ENCODE measurements around the gene YWHAB. TPM values are rescaled to one million over a fixed set of nuclear protein-coding genes. Genes with fewer than 3 reads are reported as not detected.

YWHAB gene
- total and polyA plus RNA-seq, 2 donors (not counting 3 experiments of a cell fraction or from before 2014, with no cell fraction given) = 65.9 to 255 TPM

GRCh38 chr20:44894959-44895358, 9.5 kb downstream of the YWHAB start:
- no peak for FAIRE-seq
- CTCF ChIA-PET = interaction anchor here (0.9 kb wide), 1 partner anchor 34 kb away, joined by 3 read pairs; no protein-coding TSS in a partner anchor

More at GRCh38 chr20:44894959-44895358, 9.5 kb downstream of the YWHAB start:
- no peak overlapping the region for H2AFZ ChIP-seq (ENCODE audit: low read depth, low read length)
- TF ChIP-seq POLR2AphosphoS5 (IDR thresholded peaks at IDR 0.05; ENCODE audit: insufficient read depth, low read depth, low read length) (no peak), EZH2 (IDR thresholded peaks at IDR 0.05; ENCODE audit: borderline replicate concordance, low read depth, low read length, severe bottlenecking) (no peak), GATA2 (IDR thresholded peaks at IDR 0.05; ENCODE audit: insufficient read depth, insufficient read length, low read depth, low read length) (no peak), JUN (IDR thresholded peaks at IDR 0.05; ENCODE audit: borderline replicate concordance, insufficient read depth, insufficient read length, low read depth) (no peak), MAX (IDR thresholded peaks at IDR 0.05; ENCODE audit: insufficient read depth, insufficient read length) (no peak), POLR2A (IDR thresholded peaks at IDR 0.05; ENCODE audit: low read depth, low read length) (no peak), MYC (IDR thresholded peaks at IDR 0.05; ENCODE audit: low read depth, low read length) (no peak), CTCF (IDR thresholded peaks at IDR 0.05; ENCODE audit: extremely low read depth in 1 of 2, insufficient read depth in 1 of 2, low read depth in 1 of 2, low read length in 2 of 2) (no peak), FOS (IDR thresholded peaks at IDR 0.05; ENCODE audit: borderline replicate concordance, insufficient read depth, low read length) (no peak)
- no peak overlapping the region for H3K4me3 ChIP-seq (replicated peaks in 1 of 3; ENCODE audit: insufficient read depth in 1 of 3, low read depth in 1 of 3, low read length in 3 of 3)
- peaks cover 1 to 2% of the 10 kb centered on the region in 2 experiments for H3K36me3 ChIP-seq (ENCODE audit: control insufficient read depth in 2 of 2, extremely low read depth in 1 of 2, insufficient read depth in 2 of 2, low read length in 2 of 2)
- peaks cover 4% of the 10 kb centered on the region for H3K4me1 ChIP-seq (ENCODE audit: control insufficient read depth, extremely low read depth, insufficient read depth, low read length)
- H3K27ac ChIP-seq (ENCODE audit: insufficient read depth, low read depth, low read length) = no peak overlapping the region
- intact Hi-C loops (cut with micrococcal nuclease) (no loop called here), dilution Hi-C loops (cut with MboI; ENCODE audit: extremely low pct_ligation_motif_present, low sequenced_read_pairs) (no loop called here)
- POLR2A ChIA-PET = no interaction called here
- no peak for DNase-seq (ENCODE audit: low read depth, low spot score)
- H3K79me2 ChIP-seq (ENCODE audit: control insufficient read depth, insufficient read depth, low read length) = peaks cover 99% of the 10 kb centered on the region
- no peak overlapping the region for H3K9ac ChIP-seq (replicated peaks; ENCODE audit: extremely low read depth, insufficient read depth, low read length)
- H3K9me3 ChIP-seq (replicated peaks; ENCODE audit: control insufficient read depth, insufficient read depth, low read length) = no peaks in the 10 kb centered on the region
- no peaks in the 10 kb centered on the region for H3K27me3 ChIP-seq (ENCODE audit: control insufficient read depth in 2 of 2, insufficient read depth in 2 of 2, low read length in 2 of 2)
- no peak overlapping the region for H3K4me2 ChIP-seq (ENCODE audit: insufficient read depth, low read length)
- BruUV-seq (replicated peaks) = no TSS peak
- peaks cover 41% of the 10 kb centered on the region for H4K20me1 ChIP-seq (replicated peaks; ENCODE audit: control insufficient read depth, extremely low read depth, insufficient read depth, low read length)
- no peaks in the 10 kb centered on the region for H3K9me1 ChIP-seq (replicated peaks; ENCODE audit: control insufficient read depth, extremely low read depth, insufficient read depth, low read length)
